GM23338 (cell line): ENCODE measurements around the gene ARHGAP4. TPM values are rescaled to one million over a fixed set of nuclear protein-coding genes. Genes with fewer than 3 reads are reported as not detected.

ENCODE experiments used
- ATAC-seq: fragments of 200-7000 bp; cut with Tn5 transposase; 3 replicates; pipeline ENCODE4 v1.9.1; 2020
- DNase-seq: peaks from one replicate; pipeline ENCODE4 v3.0.0-alpha.2; 2015; ENCODE audit warnings: low spot score
- H2AFZ ChIP-seq: fragments of 200-600 bp; sonication (generic); 2 replicates; pipeline ENCODE4 v1.8.0; 2016; ENCODE audit warnings: antibody characterized with exemption, mild to moderate bottlenecking, moderate library complexity
- H3F3A ChIP-seq: fragments of 200-600 bp; sonication (generic); replicated peaks from 2 replicates; pipeline ENCODE4 v1.8.0; 2017; ENCODE audit warnings: antibody characterized with exemption, mixed run types, low read depth
- H3K27ac ChIP-seq: fragments of 200-600 bp; sonication (generic); 2 replicates; pipeline ENCODE4 v1.6.1; 2016; ENCODE audit warnings: low read depth
- H3K27me3 ChIP-seq: fragments of 200-600 bp; sonication (generic); 2 replicates; pipeline ENCODE4 v1.8.0; 2016; ENCODE audit warnings: mild to moderate bottlenecking, mixed run types, moderate library complexity; ENCODE audit not compliant: insufficient read depth
- H3K36me3 ChIP-seq: fragments of 200-600 bp; sonication (generic); 2 replicates; pipeline ENCODE4 v1.8.0; 2016; ENCODE audit warnings: mild to moderate bottlenecking; ENCODE audit not compliant: insufficient read depth
- H3K4me1 ChIP-seq: fragments of 200-600 bp; sonication (generic); 2 replicates; pipeline ENCODE4 v1.8.0; 2016; ENCODE audit warnings: mild to moderate bottlenecking, moderate library complexity; ENCODE audit not compliant: insufficient read depth
- H3K4me2 ChIP-seq: fragments of 200-600 bp; sonication (generic); 2 replicates; pipeline ENCODE4 v1.7.1; 2017; ENCODE audit warnings: mixed run types
- H3K4me3 ChIP-seq: fragments of 200-600 bp; sonication (generic); 2 replicates; pipeline ENCODE4 v1.6.1; 2016; ENCODE audit warnings: mixed run types
- H3K79me2 ChIP-seq: fragments of 200-600 bp; sonication (generic); replicated peaks from 2 replicates; pipeline ENCODE4 v1.8.0; 2017; ENCODE audit warnings: mild to moderate bottlenecking; ENCODE audit not compliant: insufficient read depth
- H3K9me2 ChIP-seq: fragments of 200-600 bp; sonication (generic); 2 replicates; pipeline ENCODE4 v1.8.0; 2017; ENCODE audit not compliant: insufficient read depth
- H4K20me1 ChIP-seq: fragments of 200-600 bp; sonication (generic); replicated peaks from 2 replicates; pipeline ENCODE4 v1.8.0; 2017; ENCODE audit warnings: mild to moderate bottlenecking; ENCODE audit not compliant: insufficient read depth
- H3K27ac Mint-ChIP-seq: 2 replicates; pipeline ENCODE4 v1.8.0; 2020; ENCODE audit warnings: inconsistent platforms, mild to moderate bottlenecking, moderate library complexity, mixed read lengths
- H3K27me3 Mint-ChIP-seq: 3 replicates; pipeline ENCODE4 v1.8.0; 2022; ENCODE audit warnings: low read depth, mild to moderate bottlenecking, moderate library complexity, mixed read lengths, inconsistent platforms; ENCODE audit not compliant: insufficient read depth, poor library complexity
- H3K36me3 Mint-ChIP-seq: 3 replicates; pipeline ENCODE4 v1.8.0; 2021; ENCODE audit warnings: low read depth, mild to moderate bottlenecking, inconsistent platforms, moderate library complexity, mixed read lengths
- H3K4me1 Mint-ChIP-seq: 3 replicates; pipeline ENCODE4 v1.8.0; 2020; ENCODE audit warnings: mild to moderate bottlenecking, inconsistent platforms, mixed read lengths
- H3K4me3 Mint-ChIP-seq: 3 replicates; pipeline ENCODE4 v1.8.0; 2021; ENCODE audit warnings: moderate library complexity, mild to moderate bottlenecking, inconsistent platforms, mixed read lengths
- H3K9me3 Mint-ChIP-seq: 3 replicates; pipeline ENCODE4 v1.8.0; 2020; ENCODE audit warnings: moderate library complexity, mild to moderate bottlenecking, inconsistent platforms, mixed read lengths
- EZH2phosphoT487 ChIP-seq: fragments of 200-600 bp; sonication (generic); IDR thresholded peaks from one replicate; pipeline ENCODE4 v1.8.1; 2018; ENCODE audit warnings: antibody characterized with exemption; ENCODE audit not compliant: unreplicated experiment
- JUNB ChIP-seq: IDR thresholded peaks from one replicate; pipeline ENCODE4 v1.6.1; 2016; ENCODE audit warnings: antibody characterized with exemption; ENCODE audit not compliant: unreplicated experiment
- ZNF331 ChIP-seq: fragments of 250-450 bp; sonication (Bioruptor Pico); IDR thresholded peaks from 2 replicates; pipeline ENCODE4 v1.5.0; 2020; ENCODE audit warnings: low read depth, mild to moderate bottlenecking, moderate library complexity
- ZNF462 ChIP-seq: fragments of 250-450 bp; sonication (Bioruptor Pico); IDR thresholded peaks from 2 replicates; pipeline ENCODE4 v1.5.0; 2020; ENCODE audit warnings: mild to moderate bottlenecking, moderate library complexity
- polyA plus RNA-seq: library from polyadenylated mRNA; unstranded; fragments of >200 nt; fragmentation: Nextera tagmentation; extraction: Ambion mirVana; gene quantifications from 2 replicates; pipeline ENCODE4 v1.2.1, GENCODE V29; 2016
- total RNA-seq: library from RNA; depleted of rRNA; stranded (reverse); fragments of >200 nt; shearing (Covaris generic); gene quantifications from 2 replicates; pipeline ENCODE4 v1.2.3, GENCODE V29; 2014
- TF ChIP-seq, protein P1 (sequence below): IDR thresholded peaks from 2 replicates; pipeline ENCODE4 v1.6.1; 2016; ENCODE audit warnings: antibody characterized with exemption

ARHGAP4 gene
- total and polyA plus RNA-seq, 2 experiments from 2014 or later = 21.5 to 59.5 TPM

- Histone ChIP-seq H3K9me2 (no peaks in the 10 kb centered on the region), H4K20me1 (no peaks in the 10 kb centered on the region), H3K79me2 (no peaks in the 10 kb centered on the region), H3K4me3 (no peak overlapping the region), H3K4me2 (no peak overlapping the region), H3F3A (no peaks in the 10 kb centered on the region), H3K27ac (no peak overlapping the region), H3K4me1 (peaks cover 27% of the 10 kb centered on the region; the same call in 1 of the 2 replicates), H3K27me3 (no peaks in the 10 kb centered on the region), H2AFZ (no peak overlapping the region), H3K36me3 (no peaks in the 10 kb centered on the region)
- H3K9me3 Mint-ChIP-seq = no peaks in the 10 kb centered on the region
- no peak for ATAC-seq
- DNase-seq = no peak
- peaks cover 14% of the 10 kb centered on the region for H3K27me3 Mint-ChIP-seq
- H3K4me1 Mint-ChIP-seq = peaks cover 48% of the 10 kb centered on the region
- no peak for TF ChIP-seq ZNF331 (CRISPR knock-in tag)
- TF ChIP-seq, protein P1, sequence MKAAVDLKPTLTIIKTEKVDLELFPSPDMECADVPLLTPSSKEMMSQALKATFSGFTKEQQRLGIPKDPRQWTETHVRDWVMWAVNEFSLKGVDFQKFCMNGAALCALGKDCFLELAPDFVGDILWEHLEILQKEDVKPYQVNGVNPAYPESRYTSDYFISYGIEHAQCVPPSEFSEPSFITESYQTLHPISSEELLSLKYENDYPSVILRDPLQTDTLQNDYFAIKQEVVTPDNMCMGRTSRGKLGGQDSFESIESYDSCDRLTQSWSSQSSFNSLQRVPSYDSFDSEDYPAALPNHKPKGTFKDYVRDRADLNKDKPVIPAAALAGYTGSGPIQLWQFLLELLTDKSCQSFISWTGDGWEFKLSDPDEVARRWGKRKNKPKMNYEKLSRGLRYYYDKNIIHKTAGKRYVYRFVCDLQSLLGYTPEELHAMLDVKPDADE = no peak
- H3K4me3 Mint-ChIP-seq = no peak overlapping the region; the same call in 2 of the 3 replicates
- no peak overlapping the region for H3K27ac Mint-ChIP-seq
- H3K36me3 Mint-ChIP-seq = no peaks in the 10 kb centered on the region; the same call in 2 of the 3 replicates
These were observed 44.8 kb downstream of the ARHGAP4 start for GRCh38 chrX:153881281-153881680.

DNA sequence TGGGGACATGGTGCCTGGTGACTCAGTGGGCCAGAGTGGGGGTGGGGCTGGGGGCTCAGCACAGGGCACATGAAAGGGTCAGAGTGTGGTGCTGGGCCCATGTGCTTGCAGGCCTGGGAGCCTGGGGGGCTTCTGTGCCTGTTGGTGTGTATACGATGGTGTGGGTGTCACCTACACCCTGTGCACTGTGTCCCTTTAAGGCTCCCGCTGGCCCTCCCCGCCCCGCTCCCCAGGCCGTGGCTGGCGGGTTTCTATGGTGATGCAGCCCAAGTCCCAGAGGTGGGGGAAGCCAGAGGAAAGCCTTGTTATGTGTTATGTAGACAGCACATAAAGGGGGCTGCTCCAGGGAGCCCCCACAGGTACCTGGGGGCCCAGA is 45.6 kb downstream of the ARHGAP4 start:
- Histone ChIP-seq H3K4me2 (no peak overlapping the region), H3F3A (no peaks in the 10 kb centered on the region), H4K20me1 (no peaks in the 10 kb centered on the region), H3K79me2 (no peaks in the 10 kb centered on the region), H3K36me3 (no peaks in the 10 kb centered on the region), H3K27me3 (no peaks in the 10 kb centered on the region), H3K27ac (no peak overlapping the region), H3K4me1 (peaks cover 30% of the 10 kb centered on the region; the same call in 1 of the 2 replicates), H3K9me2 (no peaks in the 10 kb centered on the region), H3K4me3 (no peak overlapping the region), H2AFZ (no peak overlapping the region)
- Mint-ChIP-seq H3K36me3 (no peaks in the 10 kb centered on the region; the same call in 2 of the 3 replicates), H3K27me3 (peaks cover 16% of the 10 kb centered on the region), H3K27ac (no peak overlapping the region), H3K4me1 (peaks cover 51% of the 10 kb centered on the region), H3K4me3 (0 out of 3 replicates have a peak overlapping the region, but pooled peaks have one; percentile 28), H3K9me3 (no peaks in the 10 kb centered on the region)
- no peak for DNase-seq
- ATAC-seq = no peak
- TF ChIP-seq EZH2phosphoT487 = no peak
- TF ChIP-seq JUNB = no peak
- no peak for TF ChIP-seq ZNF462
